ENCODE measurements around the gene TMEM131.
"Not testable (repeated sequence)": the region's sequence is repeated elsewhere in the genome, so short reads cannot be mapped to it uniquely, and the experiment has no call there.

TMEM131 gene

DNA sequence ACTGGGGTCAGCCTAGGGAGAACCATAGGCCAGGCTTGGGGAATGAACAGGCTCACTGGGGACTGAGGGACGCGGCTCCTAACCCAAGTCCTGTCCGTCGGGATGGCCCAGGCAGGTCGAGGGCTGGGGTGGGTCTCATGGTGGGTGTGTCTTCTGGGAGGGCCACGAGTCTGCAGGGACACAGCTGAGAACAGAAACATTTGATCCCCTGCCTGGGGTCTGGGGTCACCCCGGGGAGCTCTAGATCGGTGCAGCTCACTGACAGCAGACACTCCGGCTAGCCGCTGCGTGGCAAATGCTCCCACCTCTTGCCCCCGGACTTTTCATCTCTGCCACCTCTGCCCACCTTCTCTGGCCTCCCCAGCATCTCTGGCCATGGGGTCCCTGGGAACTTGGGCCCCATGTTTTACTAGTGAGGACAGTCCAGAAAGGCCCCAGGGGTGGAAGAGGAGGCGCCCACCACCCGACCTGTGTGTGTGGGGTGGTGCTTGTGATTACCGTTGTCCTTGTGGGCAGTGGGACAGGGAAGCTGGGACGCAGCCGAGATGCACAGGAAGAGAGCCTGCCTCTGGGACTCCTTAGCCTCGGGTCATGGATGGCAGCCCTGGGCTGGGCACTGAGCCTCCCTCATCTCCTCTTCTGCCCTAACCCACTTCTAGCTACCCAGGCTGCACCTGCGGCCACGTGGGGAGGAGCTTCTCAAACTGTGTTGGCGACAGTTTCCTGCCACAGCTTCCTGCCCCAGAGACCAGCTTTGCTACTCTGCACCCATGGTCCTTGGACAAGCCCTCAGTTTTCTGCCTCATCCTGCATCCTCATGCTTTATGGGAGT is 277.5 kb downstream of the TMEM131 start:
- DNase-seq = no peak

DNA sequence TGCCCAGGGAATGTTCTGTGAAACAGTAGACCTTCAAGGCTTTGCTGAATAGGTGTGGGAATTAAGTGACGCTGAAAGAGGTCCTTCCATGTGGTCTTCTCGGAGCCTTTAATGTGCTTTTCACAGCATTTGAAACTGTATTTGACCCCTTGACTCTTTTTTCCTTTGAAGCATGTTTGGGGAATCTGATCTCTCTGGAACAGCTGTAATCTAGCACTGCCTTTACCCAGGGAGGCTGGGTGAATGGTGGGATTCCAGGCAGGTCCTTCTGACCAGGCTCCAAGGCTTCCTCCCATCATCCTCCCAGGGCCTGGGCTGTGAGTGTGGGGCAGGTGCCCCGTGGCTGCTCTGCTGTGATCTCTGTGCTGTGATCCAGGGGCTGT is 278.1 kb downstream of the TMEM131 start:
- no peak for DNase-seq

DNA sequence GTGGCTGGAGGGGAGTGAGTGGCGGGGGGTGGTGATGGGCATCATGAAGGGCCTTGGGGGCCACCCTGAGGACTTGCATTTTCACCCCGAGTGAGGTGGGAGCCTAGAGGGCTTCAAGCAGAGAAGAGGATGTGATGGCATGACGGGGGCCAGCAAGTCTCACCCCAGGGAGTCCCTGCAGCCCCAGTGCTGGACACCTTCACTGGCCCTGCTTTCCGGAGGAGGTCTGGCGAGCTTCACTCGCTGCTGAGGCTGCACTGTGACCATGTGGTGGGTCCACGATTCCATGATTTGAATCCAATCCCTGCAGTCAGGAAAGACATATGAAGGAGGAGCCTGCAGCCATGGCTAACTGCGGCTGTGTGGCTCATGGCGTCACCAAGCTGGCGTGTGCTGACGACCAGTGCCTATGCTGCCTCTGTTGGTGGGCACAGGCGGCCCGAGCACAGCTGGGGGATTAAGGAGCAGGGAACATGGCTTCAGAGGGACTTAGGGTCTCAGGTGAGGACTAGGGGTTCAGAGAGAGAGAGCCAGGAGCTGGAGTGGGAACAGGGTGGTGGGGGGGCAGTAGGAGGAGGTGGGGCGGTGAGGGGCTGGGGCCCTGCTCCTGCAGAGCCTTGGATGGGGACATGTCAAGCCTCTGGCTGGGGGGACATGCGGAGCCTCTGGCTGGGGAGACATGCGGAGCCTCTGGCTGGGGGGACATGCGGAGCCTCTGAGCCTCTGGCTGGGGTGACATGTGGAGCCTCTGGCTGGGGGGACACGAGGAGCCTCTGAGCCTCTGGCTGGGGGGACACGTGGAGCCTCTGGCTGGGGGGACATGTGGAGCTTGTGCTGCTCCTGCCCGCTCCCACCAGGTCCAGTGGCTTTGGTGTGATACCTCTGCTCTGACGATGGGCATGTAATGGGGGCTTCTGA is 278.8 kb downstream of the TMEM131 start:
- DNase-seq = no peak

DNA sequence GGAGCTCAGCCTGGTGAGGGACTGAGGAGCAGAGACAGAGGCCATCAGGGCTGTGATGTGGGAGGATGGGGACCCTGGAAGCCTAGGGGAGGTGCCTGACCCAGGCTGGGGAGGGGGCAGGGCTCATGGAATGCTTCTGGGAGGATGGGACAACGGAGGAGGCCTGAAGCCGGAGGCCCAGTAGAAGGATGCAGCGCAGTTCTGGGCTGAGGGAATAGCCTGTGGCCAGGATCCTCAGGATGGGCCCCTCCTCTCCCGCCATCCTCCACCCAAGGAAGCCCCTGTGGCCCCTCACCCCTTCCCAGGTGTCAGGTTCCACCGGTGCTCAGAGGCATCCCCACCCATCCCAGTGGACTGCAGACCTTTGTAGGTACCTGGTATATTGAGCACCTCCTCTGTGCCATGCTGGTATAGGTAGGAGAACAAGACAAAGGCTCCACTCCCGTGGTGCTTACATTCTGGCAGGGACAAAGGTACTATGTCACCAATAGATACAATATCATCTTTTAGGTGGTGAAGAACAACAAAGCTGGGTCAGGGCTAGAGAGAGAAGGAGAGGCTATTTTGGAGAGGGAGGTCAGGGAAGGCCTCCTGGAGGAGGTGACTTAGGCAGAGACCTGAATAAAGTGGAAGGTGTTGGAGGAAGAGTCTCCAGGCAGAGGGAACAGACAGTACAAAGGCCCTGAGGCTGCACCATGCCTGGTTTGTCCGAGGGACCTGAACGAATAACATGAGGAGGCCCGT is 279.6 kb downstream of the TMEM131 start:
- DNase-seq = no peak

DNA sequence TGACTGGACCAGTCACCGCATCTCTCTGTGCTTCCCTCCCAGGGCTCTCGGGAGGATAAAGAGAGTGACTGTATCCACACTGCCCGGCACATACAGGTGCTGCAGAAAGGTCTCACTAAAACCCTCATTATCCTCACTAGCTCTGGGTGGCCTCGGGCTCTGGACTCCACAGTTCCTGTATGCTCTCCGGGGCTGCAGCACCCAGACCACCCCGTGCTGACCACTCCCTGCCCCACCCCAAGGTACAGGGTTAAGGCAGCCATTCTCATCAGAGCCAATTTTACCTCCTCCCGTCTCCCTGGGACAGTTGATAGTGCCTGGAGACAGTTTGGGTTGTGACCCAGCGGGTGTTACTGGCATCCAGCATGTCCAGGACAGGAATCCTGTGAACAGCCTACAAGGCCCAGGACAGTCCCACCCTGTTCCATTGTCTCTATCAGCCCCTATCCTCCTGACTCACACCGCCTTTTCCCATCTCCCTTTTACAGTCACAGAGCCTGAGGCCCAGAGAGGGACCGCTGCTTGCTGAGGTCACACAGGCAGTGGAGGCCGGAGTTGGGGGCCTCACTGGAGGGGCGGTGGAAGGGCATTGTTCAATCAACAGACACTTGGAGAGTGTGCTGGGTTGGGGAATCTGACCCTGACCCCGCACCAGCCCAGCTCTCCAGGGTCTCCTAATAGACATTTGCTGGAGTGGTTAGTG is 280.6 kb downstream of the TMEM131 start:
- no peak for DNase-seq

DNA sequence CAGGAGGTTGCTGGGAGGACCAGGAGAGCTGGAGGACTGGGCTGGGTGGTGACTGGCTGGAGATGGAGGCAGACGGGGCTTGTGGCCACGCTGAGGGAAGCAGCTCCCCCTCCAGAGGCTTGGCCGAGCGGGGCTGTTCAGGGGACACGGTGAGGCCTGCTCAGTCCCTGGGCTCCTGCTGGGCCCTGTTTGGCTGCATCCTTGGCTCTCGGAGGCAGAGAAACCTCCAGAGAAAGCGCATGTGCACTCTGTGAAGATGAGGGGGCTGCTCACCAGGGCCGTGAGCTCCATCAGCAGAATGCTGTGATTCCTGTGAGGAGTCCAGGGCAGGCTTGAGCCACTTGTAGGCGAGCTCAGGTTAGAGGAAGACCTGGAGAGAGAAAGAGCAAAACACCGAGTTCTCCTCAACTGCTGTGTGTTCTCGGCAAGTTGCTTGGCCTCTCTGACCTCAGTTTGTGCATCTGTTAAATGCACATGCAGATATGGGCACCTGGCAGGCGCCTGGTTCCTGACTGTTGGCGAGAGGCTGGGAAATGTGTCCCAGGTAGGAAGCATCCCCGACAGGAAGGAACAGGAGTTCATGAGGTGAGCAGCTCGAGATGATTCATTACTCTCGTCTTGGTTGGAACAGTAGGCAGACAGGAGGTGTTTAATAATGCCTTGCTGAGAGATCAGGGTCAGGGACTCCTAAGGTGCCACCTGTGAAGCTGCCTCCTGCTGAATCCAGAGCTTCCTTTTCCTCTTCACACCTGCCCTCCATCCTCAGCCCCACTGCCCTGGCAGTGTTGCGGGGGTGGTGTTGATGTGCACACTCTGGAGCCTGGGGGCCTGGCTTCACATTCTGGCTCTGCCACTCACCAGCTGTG is 281.4 kb downstream of the TMEM131 start:
- DNase-seq = no peak

DNA sequence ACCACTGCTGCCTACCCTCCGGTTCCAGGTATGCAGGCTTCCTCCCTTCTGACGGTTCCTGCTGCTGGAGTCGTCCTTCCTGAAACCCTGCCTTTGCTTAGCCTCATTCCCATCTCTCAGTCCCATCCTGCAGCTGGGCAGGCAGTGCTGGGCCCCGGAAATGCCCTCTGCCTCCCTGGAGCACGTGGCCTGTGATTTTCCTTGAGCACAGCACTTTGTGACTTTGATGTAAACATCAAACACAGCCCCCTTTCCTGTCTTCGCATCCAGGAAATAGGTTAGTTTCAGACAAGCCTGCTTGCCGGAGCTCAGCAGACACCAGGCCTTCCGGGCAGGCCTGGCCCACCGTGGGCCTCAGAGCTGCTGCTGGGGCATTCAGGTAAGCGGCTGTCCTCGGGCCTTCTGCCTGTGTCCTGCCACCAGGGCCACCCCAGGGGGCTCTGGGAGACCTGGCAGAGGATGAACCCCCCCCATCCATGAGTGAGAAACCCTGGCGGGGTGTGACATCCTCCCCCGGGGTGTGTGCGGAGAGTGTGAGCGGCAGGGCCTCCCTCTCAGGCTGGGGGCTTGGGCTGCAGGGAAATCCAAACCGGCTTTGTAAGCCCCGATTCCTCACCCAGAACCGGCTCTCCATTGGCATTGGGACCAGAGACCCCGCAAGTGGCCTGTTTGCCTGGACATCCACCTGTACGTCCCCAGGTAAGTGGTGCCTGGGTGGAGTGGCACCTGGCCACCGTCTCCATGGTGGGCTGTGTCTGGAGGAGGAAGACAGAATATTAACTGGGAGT is 282.3 kb downstream of the TMEM131 start, which contains the start of gene ZAP70:
TSS of gene ZAP70 (plus strand) at position 281 of the 788 bp plus-strand sequence. CDS start 10,461 bp downstream, outside the sequence.
- no peak for DNase-seq

DNA sequence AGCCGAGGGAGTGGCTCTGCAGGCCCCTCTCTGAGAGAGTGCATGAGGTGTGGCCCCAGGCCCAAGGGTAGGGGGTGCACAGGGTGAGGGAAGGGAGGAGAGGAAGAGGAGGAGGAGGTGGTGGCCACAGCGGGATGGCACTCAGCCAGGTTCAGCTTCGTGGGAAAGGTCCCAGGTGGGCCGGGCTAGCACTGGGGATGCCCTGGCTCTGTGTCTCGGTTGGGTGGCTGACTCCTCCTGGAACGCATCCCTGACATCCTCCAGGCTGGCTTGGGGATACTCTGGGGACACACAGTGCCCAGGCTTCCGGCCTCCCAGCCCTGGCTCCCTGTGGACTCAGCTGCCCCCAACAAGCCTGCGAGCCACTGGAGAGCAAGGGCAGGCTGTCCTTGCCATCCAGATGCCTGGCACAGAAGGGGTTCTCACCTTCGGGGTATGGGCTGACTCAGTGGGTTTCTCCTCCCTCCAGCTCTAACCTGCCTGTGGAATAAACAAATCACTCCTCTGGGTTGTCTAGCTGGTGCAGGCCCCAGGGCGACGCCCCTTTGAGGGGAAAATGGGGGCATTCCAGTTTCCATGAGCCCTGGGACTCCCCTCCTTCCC is 283.0 kb downstream of the TMEM131 start:
- DNase-seq = no peak

DNA sequence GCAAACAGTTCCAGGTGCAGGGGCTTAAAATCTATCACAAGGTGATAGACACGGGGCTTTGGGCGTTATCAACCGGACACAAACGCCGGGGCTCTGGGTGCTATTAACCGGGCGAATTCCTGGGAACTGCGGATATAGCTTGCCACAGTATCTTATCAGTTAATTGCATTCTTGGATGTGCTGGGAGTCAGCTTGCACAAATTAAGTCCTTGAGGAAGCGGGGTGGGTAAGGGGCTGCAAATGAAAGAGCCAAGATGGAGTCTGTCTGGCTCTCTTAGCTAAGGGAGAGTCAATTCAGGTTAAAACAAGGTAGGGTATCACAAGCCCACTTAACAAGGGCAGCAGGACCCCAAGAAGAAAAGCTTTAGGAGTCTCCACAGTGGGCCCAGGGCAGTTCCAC is 283.6 kb downstream of the TMEM131 start:
- DNase-seq = not testable (repeated sequence)

DNA sequence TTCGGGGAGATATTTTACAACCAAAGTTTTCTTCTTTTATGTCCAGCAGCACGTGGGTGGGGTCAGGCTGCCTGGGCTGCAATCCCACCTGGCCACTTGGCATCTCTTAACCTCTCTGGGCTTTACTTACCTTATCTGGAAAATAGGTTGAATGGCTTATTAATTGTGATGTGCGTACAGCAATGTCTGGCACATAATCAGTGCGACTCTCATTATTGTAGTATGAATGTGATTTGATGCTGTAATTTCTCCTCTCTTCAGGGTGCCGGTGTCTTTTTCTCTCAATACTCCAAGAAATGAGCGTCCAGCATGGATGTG is 284.4 kb downstream of the TMEM131 start:
- no peak for DNase-seq

DNA sequence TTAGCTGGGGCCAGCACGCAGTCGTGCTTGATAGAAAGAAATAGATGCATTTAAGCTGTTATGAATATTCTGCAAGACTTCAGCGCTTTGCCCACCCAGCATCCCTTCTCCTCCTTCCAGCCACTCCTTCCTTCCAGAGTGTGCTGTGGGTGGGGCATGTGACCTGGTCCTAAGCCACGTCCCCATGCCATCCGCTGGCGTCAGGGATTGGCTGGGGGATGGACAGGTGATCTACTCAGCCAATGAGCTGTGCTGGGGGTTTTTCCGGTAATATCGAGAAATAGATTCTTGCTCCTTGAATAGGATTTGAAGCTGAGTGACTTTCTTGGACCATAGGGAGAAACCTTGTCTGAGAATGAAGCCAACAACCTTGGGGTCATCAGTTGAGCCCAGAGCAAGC is 287.1 kb downstream of the TMEM131 start:
- DNase-seq = no peak

DNA sequence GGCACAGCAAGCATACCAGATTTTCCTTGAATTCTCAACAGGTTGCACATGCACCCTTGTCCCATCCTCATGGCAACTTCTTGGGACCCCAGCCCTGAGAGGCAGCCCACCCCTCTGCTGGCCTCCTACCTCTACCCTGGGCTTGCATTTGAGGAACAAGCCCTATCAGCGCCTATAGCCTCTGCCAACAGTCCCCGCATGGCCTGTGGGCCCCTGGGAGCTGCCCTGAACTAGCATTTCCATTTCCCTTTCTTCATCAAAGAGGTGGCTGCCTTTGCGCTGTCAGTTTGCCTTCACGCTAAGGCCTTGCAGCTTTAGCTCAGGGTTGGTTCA is 287.7 kb downstream of the TMEM131 start:
- no peak for DNase-seq

DNA sequence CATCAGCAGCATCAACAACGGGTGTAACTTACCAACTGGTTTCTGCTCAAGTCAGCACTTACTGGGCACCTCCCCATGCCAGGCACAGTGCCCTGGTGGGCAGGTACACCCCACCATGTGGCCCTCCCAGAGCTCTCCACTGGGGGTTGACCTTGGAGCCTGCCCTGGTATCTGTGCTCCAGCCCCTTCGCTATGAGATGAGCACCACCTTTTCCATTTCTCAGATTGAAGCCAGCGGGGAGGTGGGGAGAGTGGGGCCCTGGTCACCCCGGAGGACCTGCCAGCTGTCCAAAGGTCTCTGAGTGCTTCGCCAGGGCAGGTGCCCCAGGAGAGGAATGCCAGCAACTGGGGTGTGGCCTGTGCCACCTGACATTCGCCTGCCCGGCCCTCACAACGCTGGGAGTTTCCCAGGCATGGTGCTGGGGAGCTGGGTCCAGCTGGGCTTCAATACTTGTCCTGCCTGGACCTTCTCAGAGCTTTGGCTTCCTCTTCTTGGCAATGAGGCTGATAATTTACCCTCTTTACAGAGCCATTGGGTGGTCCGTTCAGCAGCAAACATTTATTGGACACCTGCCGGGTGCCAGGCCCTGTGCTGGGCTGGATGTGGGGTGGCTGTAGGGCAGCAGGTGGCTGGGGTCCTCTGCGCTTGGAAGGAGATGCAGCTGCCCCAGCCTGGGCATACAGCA is 288.2 kb downstream of the TMEM131 start:
- DNase-seq = no peak

DNA sequence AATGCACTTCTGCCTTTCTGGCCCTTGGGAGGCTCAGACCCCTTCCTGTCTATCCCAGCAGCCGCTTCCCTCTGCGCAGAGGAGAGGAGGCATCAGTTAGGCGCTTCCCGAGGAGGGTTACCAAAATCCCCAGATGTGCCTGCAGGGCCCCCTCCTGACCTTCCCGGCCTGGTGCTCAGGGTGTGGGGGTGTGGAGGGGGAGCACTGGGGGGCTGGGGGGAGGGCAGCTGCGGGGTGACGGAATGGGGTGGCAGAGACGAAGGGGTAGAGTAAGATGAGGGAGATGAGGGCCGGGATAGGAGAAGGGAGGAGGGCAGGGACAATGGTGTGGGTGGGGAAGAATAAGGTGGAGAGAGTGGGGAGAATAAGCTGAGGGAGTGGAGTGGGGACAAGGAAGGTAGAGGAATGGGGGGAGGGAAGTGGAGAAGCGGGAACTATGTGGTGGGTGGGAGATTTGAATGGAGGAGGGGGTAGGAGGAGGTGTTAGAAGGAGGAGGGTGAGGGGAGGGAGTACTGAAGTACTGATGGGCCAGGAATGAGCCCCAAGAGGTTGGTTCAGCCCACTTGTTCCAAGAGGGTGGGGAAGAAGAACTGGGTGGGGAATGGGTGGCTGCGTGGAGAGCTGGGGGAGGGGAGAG is 288.9 kb downstream of the TMEM131 start:
- DNase-seq = no peak
